HepG2 (cell line): Measurements from ENCODE around the gene WDR5B. TPM values are rescaled to one million over a fixed set of nuclear protein-coding genes. Genes with fewer than 3 reads are reported as not detected.
A peak's percentile ranks its signal among the peaks of the same experiment; 100 is the strongest.

Experiments
- BHLHE40 ChIP-seq: IDR thresholded peaks from 2 replicates; pipeline ENCODE4 v1.6.1; 2011; ENCODE audit warnings: low read length, improper control_type of control experiment
- MYC ChIP-seq: sonication (generic); formaldehyde crosslinking; IDR thresholded peaks from 2 replicates; pipeline ENCODE4 v1.9.0; 2021; ENCODE audit warnings: missing genetic modification reagents, borderline replicate concordance
- NAIF1 ChIP-seq: sonication (generic); formaldehyde crosslinking; IDR thresholded peaks from 2 replicates; pipeline ENCODE4 v1.5.0; 2020; ENCODE audit warnings: mild to moderate bottlenecking, missing genetic modification reagents, borderline replicate concordance
- NR3C1 ChIP-seq: sonication (generic); formaldehyde crosslinking; IDR thresholded peaks from 2 replicates; pipeline ENCODE4 v1.4.0; 2020; ENCODE audit warnings: missing genetic modification reagents
- PRPF4 ChIP-seq: fragments of 200-400 bp; formaldehyde crosslinking; IDR thresholded peaks from 2 replicates; pipeline ENCODE4 v1.6.1; 2016; ENCODE audit warnings: low read length, low read depth; ENCODE audit not compliant: poor library complexity, severe bottlenecking
- RCOR2 ChIP-seq: IDR thresholded peaks from 2 replicates; pipeline ENCODE4 v1.6.1; 2016; ENCODE audit warnings: missing biosample characterization, missing genetic modification reagents
- STAT5B ChIP-seq: sonication (generic); formaldehyde crosslinking; IDR thresholded peaks from 2 replicates; pipeline ENCODE4 v1.4.0; 2020; ENCODE audit warnings: missing genetic modification reagents
- TMF1 ChIP-seq: sonication (generic); formaldehyde crosslinking; IDR thresholded peaks from 2 replicates; pipeline ENCODE4 v1.8.1; 2022; ENCODE audit warnings: low read depth, missing genetic modification reagents
- ZIK1 ChIP-seq: sonication (generic); formaldehyde crosslinking; IDR thresholded peaks from 2 replicates; pipeline ENCODE4 v1.5.0; 2020; ENCODE audit warnings: mild to moderate bottlenecking, low read depth, missing genetic modification reagents, borderline replicate concordance
- ZNF10 ChIP-seq: sonication (generic); formaldehyde crosslinking; IDR thresholded peaks from 2 replicates; pipeline ENCODE4 v1.4.0; 2020; ENCODE audit warnings: mild to moderate bottlenecking, low read depth, missing genetic modification reagents, borderline replicate concordance
- ZNF34 ChIP-seq: sonication (generic); formaldehyde crosslinking; IDR thresholded peaks from 2 replicates; pipeline ENCODE4 v1.4.0; 2020; ENCODE audit warnings: mild to moderate bottlenecking, missing genetic modification reagents, borderline replicate concordance
- ZNF407 ChIP-seq: sonication (generic); formaldehyde crosslinking; IDR thresholded peaks from one replicate; pipeline ENCODE4 v1.5.1; 2020; ENCODE audit warnings: mild to moderate bottlenecking, missing genetic modification reagents; ENCODE audit errors: not compliant biosample characterization
- ZNF589 ChIP-seq: sonication (generic); formaldehyde crosslinking; conservative IDR thresholded peaks from 2 replicates; pipeline ENCODE4 v1.8.0; 2022; ENCODE audit warnings: mild to moderate bottlenecking, moderate library complexity, missing genetic modification reagents
- ZNF674 ChIP-seq: sonication (generic); formaldehyde crosslinking; IDR thresholded peaks from 2 replicates; pipeline ENCODE4 v1.5.0; 2020; ENCODE audit warnings: low read depth, mild to moderate bottlenecking, missing genetic modification reagents
- ZNF691 ChIP-seq: sonication (generic); formaldehyde crosslinking; IDR thresholded peaks from 2 replicates; pipeline ENCODE4 v1.4.0; 2020; ENCODE audit warnings: missing genetic modification reagents, low read depth, mild to moderate bottlenecking, borderline replicate concordance
- ZNF773 ChIP-seq: sonication (generic); formaldehyde crosslinking; IDR thresholded peaks from 2 replicates; pipeline ENCODE4 v1.4.0; 2020; ENCODE audit warnings: missing genetic modification reagents, borderline replicate concordance
- polyA plus RNA-seq, 8 experiments: library from polyadenylated mRNA; depleted of rRNA in 3 of 8; stranded (reverse) in 7 of 8; unstranded in 1 of 8; fragments of >200 nt; fragmentation: Illumina TruSeq in 4 of 8; extraction: Trizol in 4 of 8; gene quantifications; 2 replicates each; pipeline versions ENCODE4 v1.2.1 to v1.2.3, GENCODE V29; 2011 to 2016; ENCODE audit warnings: low read depth in 4 of 8, missing spikeins in 1 of 8, mixed read lengths in 1 of 8; ENCODE audit not compliant: insufficient read depth in 1 of 8
- total RNA-seq, 5 experiments: library from RNA; depleted of rRNA; stranded (reverse); fragments of >200 nt; fragmentation: Illumina TruSeq; extraction: Trizol; gene quantifications; 2 replicates each; pipeline ENCODE4 v1.2.3, GENCODE V29; 2016; ENCODE audit warnings: low read depth in 1 of 5
- TF ChIP-seq, protein P1 (sequence below): sonication (generic); formaldehyde crosslinking; IDR thresholded peaks from 2 replicates; pipeline ENCODE4 v1.5.0; 2020; ENCODE audit warnings: missing genetic modification reagents
- TF ChIP-seq, protein P2 (sequence below): sonication (generic); formaldehyde crosslinking; IDR thresholded peaks from 2 replicates; pipeline ENCODE4 v1.4.0; 2020; ENCODE audit warnings: missing genetic modification reagents

Gene WDR5B
- total and polyA plus RNA-seq, 2 of the 13 experiments (the other 11 are each of a cell fraction or from before 2014, with no cell fraction given): 2.5 to 3.6 TPM

DNA sequence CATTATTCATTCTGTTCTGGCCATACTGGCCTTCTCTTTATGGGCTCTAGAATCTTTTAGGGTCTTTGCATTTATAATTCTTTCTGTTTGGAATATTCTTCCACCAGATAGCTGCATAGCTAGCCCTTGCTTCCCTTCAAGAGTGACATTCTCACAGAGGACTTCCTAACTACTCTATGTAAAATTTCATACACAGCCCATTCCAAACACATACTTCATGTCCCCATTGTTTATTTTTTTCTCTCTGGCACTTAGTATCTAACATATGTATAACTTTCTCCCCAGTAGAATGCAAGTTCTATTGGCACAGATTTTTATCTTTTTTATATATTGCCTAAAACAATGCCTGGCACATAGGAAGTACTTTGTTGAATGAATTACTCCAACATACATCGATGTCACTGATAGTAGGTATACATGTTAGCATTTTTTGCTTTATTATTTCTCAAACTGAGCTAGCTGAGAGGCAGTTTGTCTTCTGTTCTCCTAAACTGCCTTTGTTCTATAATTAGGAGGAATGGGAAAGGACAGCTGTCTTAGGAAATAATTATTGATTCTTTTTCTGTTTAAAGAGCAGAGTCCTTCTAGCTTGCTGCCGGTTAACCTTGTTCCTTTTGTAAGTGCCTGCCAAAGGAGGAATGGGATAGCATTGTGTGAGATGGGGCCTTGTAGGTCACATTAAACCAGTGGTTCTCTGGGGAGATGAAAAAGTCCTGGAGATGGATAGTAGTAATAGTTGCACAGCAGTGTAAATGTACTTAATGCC is 24.0 kb downstream of the WDR5B start (continued):
- TF ChIP-seq ZNF691 (CRISPR knock-in tag): no peak
- TF ChIP-seq ZIK1 (CRISPR knock-in tag): no peak
- TF ChIP-seq RCOR2 (CRISPR knock-in tag): peak; percentile 67
- TF ChIP-seq ZNF674: no peak
- no peak for TF ChIP-seq STAT5B
- TF ChIP-seq MYC (CRISPR knock-in tag): no peak
- no peak for TF ChIP-seq PRPF4
- no peak for TF ChIP-seq ZNF407 (CRISPR knock-in tag)
- TF ChIP-seq BHLHE40: no peak
- no peak for TF ChIP-seq ZNF34 (CRISPR knock-in tag)
- no peak for TF ChIP-seq TMF1 (CRISPR knock-in tag)
- no peak for TF ChIP-seq ZNF773 (CRISPR knock-in tag)
- no peak for TF ChIP-seq NR3C1 (CRISPR knock-in tag)
- TF ChIP-seq, protein P1, sequence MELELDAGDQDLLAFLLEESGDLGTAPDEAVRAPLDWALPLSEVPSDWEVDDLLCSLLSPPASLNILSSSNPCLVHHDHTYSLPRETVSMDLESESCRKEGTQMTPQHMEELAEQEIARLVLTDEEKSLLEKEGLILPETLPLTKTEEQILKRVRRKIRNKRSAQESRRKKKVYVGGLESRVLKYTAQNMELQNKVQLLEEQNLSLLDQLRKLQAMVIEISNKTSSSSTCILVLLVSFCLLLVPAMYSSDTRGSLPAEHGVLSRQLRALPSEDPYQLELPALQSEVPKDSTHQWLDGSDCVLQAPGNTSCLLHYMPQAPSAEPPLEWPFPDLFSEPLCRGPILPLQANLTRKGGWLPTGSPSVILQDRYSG (CRISPR knock-in tag): no peak
- TF ChIP-seq, protein P2, sequence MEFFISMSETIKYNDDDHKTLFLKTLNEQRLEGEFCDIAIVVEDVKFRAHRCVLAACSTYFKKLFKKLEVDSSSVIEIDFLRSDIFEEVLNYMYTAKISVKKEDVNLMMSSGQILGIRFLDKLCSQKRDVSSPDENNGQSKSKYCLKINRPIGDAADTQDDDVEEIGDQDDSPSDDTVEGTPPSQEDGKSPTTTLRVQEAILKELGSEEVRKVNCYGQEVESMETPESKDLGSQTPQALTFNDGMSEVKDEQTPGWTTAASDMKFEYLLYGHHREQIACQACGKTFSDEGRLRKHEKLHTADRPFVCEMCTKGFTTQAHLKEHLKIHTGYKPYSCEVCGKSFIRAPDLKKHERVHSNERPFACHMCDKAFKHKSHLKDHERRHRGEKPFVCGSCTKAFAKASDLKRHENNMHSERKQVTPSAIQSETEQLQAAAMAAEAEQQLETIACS: no peak
- TF ChIP-seq NAIF1 (CRISPR knock-in tag): no peak
- no peak for TF ChIP-seq ZNF10
- TF ChIP-seq ZNF589 (CRISPR knock-in tag): no peak
